Measurements from ENCODE around the gene MRPS15.

GRCh38 chr1:36481091-36481490, 16.9 kb upstream of the MRPS15 start:
- no peak for TF ChIP-seq EZH2 (IDR thresholded peaks at IDR 0.05; ENCODE audit: low read depth)
- TF ChIP-seq, protein P1, sequence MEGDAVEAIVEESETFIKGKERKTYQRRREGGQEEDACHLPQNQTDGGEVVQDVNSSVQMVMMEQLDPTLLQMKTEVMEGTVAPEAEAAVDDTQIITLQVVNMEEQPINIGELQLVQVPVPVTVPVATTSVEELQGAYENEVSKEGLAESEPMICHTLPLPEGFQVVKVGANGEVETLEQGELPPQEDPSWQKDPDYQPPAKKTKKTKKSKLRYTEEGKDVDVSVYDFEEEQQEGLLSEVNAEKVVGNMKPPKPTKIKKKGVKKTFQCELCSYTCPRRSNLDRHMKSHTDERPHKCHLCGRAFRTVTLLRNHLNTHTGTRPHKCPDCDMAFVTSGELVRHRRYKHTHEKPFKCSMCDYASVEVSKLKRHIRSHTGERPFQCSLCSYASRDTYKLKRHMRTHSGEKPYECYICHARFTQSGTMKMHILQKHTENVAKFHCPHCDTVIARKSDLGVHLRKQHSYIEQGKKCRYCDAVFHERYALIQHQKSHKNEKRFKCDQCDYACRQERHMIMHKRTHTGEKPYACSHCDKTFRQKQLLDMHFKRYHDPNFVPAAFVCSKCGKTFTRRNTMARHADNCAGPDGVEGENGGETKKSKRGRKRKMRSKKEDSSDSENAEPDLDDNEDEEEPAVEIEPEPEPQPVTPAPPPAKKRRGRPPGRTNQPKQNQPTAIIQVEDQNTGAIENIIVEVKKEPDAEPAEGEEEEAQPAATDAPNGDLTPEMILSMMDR (conservative IDR thresholded peaks at IDR 0.05): no peak

Data from PC-9 (cell line).